Progenitor cell of endocrine pancreas (in vitro differentiated cells): ENCODE results near the gene NUTM2F. TPM values are rescaled to one million over a fixed set of nuclear protein-coding genes. Genes with fewer than 3 reads are reported as not detected.
"Not testable (repeated sequence)": the region's sequence is repeated elsewhere in the genome, so short reads cannot be mapped to it uniquely, and the experiment has no call there.

Experiments used
- DNase-seq: peaks from one replicate; pipeline ENCODE4 v3.0.0; 2021; ENCODE audit warnings: low spot score; ENCODE audit not compliant: unreplicated experiment
- H3K27ac Mint-ChIP-seq: 2 replicates; pipeline ENCODE4 v1.8.0; 2021; ENCODE audit warnings: mild to moderate bottlenecking, moderate library complexity, mixed read lengths
- H3K27me3 Mint-ChIP-seq: 2 replicates; pipeline ENCODE4 v1.8.0; 2021; ENCODE audit warnings: mixed read lengths
- H3K36me3 Mint-ChIP-seq: 2 replicates; pipeline ENCODE4 v1.8.0; 2022; ENCODE audit warnings: mixed read lengths; ENCODE audit not compliant: insufficient read depth
- H3K4me1 Mint-ChIP-seq: 2 replicates; pipeline ENCODE4 v1.8.0; 2021; ENCODE audit warnings: low read depth, mixed read lengths
- H3K4me3 Mint-ChIP-seq: 2 replicates; pipeline ENCODE4 v1.8.0; 2021; ENCODE audit warnings: low read depth, mild to moderate bottlenecking, moderate library complexity, mixed read lengths
- H3K9me3 Mint-ChIP-seq: 2 replicates; pipeline ENCODE4 v1.8.0; 2021; ENCODE audit warnings: low read depth, mixed read lengths
- CTCF ChIP-seq: fragments of 200-600 bp; sonication (generic); IDR thresholded peaks from one replicate; pipeline ENCODE4 v1.5.0; 2021; ENCODE audit warnings: antibody characterized with exemption, mild to moderate bottlenecking; ENCODE audit not compliant: unreplicated experiment
- total RNA-seq: library from RNA; stranded (reverse); gene quantifications from 2 replicates; pipeline ENCODE4 v1.2.1, GENCODE V29; 2021

NUTM2F gene
- total RNA-seq, 1 donor from 2014 or later: not detected

DNA sequence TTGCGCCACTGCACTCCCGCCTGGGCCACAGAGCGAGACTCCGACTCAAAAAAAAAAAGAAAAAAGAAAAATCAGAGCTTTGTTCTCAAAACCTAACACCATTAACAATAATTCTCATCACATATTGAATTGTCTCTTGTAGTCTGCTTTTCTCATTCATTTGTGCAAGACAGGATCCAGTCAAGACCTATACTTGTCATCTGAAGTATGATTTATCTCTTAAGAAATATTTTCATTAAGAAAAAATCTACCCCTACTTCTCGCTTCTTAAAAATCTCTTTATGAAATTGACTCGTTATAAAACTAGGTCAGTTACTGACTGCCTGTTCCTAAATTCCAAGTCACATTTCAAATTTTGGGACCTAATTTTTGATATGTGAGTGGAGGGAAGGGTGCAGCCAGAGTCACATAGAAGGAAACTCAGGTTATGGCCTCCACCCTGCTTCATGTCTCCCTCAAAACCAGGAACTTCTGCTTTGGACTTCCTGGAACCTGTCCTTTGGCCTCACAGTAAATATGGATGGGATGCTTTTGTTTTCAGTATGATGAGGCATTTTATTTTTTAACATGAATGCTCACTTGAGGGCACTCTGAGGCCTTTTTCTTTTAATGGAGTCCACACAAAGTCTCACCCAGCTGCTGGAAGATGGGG is 50.4 kb downstream of the NUTM2F start:
- Mint-ChIP-seq H3K9me3 (peaks cover 26% of the 10 kb centered on the region), H3K36me3 (peaks cover 61% of the 10 kb centered on the region), H3K27ac (no peak overlapping the region), H3K27me3 (no peaks in the 10 kb centered on the region), H3K4me3 (no peak overlapping the region), H3K4me1 (no peaks in the 10 kb centered on the region)
- no peak for TF ChIP-seq CTCF
- DNase-seq: no peak

GRCh38 chr9:94277029-94277428 is 51.4 kb downstream of the NUTM2F start:
- H3K4me3 Mint-ChIP-seq, H3K4me1 Mint-ChIP-seq: not testable (repeated sequence)
- peaks cover 56% of the 10 kb centered on the region for H3K36me3 Mint-ChIP-seq

DNA sequence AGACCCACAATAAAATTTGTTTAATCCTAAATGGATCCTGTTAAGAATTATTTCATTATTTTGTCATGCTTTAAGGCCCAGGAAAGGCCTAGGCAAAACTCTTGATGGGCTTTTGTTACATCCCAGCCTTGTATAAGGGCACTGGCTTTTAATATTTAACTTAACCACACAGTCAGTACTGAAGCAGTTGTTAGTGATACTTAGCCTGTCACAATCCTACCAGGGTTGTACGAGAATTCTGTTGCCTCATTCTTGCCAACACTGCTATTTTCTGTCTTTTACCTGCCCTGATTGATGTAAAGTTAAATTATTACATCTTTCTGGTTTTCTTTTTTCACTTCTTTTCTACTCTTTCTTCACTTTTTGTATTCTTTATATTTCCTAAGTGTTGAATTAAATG is 58.4 kb downstream of the NUTM2F start:
- Mint-ChIP-seq H3K4me3 (no peak overlapping the region), H3K9me3 (peaks cover 28% of the 10 kb centered on the region)
- no peak for DNase-seq

More at GRCh38 chr9:94277029-94277428, 51.4 kb downstream of the NUTM2F start:
- not testable (repeated sequence) for DNase-seq, H3K27ac Mint-ChIP-seq, H3K27me3 Mint-ChIP-seq
- peaks cover 32% of the 10 kb centered on the region for H3K9me3 Mint-ChIP-seq

DNA sequence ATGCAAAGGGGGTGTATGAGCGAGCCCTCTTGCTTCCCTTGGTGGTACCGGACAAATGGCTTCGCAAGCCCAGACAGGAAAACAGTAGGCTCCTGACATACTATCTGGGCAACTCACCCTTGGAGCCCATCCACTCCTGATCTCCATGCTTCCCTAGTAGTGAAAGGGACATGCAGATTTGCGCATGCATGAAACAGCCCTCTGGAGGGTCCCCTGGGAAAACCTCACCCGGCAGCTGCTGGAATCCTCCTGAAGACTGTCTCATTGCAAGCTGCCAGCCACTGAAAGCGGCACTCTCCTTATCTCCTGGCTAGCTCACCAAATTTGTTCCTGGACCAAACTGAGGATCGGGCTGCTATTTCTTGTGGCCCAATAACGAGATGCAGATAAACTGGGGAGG is 59.2 kb downstream of the NUTM2F start:
- Mint-ChIP-seq H3K4me1 (no peaks in the 10 kb centered on the region), H3K36me3 (peaks cover 30% of the 10 kb centered on the region), H3K27ac (no peak overlapping the region), H3K4me3 (no peak overlapping the region), H3K27me3 (no peaks in the 10 kb centered on the region), H3K9me3 (peaks cover 25% of the 10 kb centered on the region)
- TF ChIP-seq CTCF: no peak
- DNase-seq: no peak

More for the DNA sequence above, 58.4 kb downstream of the NUTM2F start:
- Mint-ChIP-seq H3K36me3 (peaks cover 29% of the 10 kb centered on the region), H3K27ac (no peak overlapping the region), H3K27me3 (no peaks in the 10 kb centered on the region), H3K4me1 (no peaks in the 10 kb centered on the region)
- TF ChIP-seq CTCF: no peak

Other genes starting within 250 kb of the NUTM2F start
- gene PTPDC1, start 244.2 kb downstream of the NUTM2F start, total RNA-seq: 7.2 and 8.9 TPM in 2 replicates
- gene ZNF169, start 69.3 kb downstream of the NUTM2F start, total RNA-seq: 9.1 and 10.6 TPM in 2 replicates
- 12.6 and 13.1 TPM in 2 replicates for gene PCAT7, start 226.4 kb upstream of the NUTM2F start, total RNA-seq